Keratinocyte (primary cell): Measurements from ENCODE around the gene CTNNA2. TPM values are rescaled to one million over a fixed set of nuclear protein-coding genes. Genes with fewer than 3 reads are reported as not detected.
"Not testable (repeated sequence)": the region's sequence is repeated elsewhere in the genome, so short reads cannot be mapped to it uniquely, and the experiment has no call there.

Source experiments
- DNase-seq: peaks from one replicate; pipeline ENCODE4 v3.0.0-alpha.2; 2011; ENCODE audit warnings: low read depth, missing footprints, low spot score
- FAIRE-seq: peaks from 2 replicates; lab custom pipeline; 2011; peaks lifted over from hg19 to GRCh38; lab: Jason Lieb, UNC
- H2AFZ ChIP-seq: 2 replicates; pipeline ENCODE4 v1.6.0; 2012; ENCODE audit warnings: low read length, control low read depth, inconsistent platforms; ENCODE audit not compliant: control insufficient read depth
- H3K27ac ChIP-seq: 2 replicates; pipeline ENCODE4 v1.5.1; 2011; ENCODE audit warnings: low read length; ENCODE audit not compliant: control insufficient read depth, insufficient read depth
- H3K27me3 ChIP-seq: 3 replicates; pipeline ENCODE4 v1.6.0; 2011; ENCODE audit warnings: low read length; ENCODE audit not compliant: control insufficient read depth, insufficient read depth; ENCODE audit errors: extremely low read depth
- H3K36me3 ChIP-seq, 2 experiments: 2 replicates in 1 of 2; 3 replicates in 1 of 2; pipeline ENCODE4 v1.5.1; 2011; ENCODE audit warnings: low read length in 2 of 2, mild to moderate bottlenecking in 1 of 2; ENCODE audit not compliant: control insufficient read depth in 2 of 2, insufficient read depth in 2 of 2; ENCODE audit errors: extremely low read depth in 1 of 2
- H3K4me1 ChIP-seq: 3 replicates; pipeline ENCODE4 v1.5.1; 2011; ENCODE audit warnings: low read length; ENCODE audit not compliant: control insufficient read depth, insufficient read depth; ENCODE audit errors: extremely low read depth
- H3K4me2 ChIP-seq: 3 replicates; pipeline ENCODE4 v1.6.0; 2011; ENCODE audit warnings: low read depth, low read length; ENCODE audit not compliant: control insufficient read depth, insufficient read depth; ENCODE audit errors: extremely low read depth
- H3K4me3 ChIP-seq, 3 experiments: fragments of 200-600 bp in 1 of 3; sonication (generic) in 1 of 3; 2 replicates in 2 of 3; 3 replicates in 1 of 3; pipeline ENCODE4 v1.5.1; 2011 to 2016; ENCODE audit warnings: low read length in 3 of 3, mild to moderate bottlenecking in 3 of 3, control low read depth in 2 of 3, inconsistent platforms in 1 of 3, low read depth in 1 of 3, mixed read lengths in 1 of 3, mixed run types in 1 of 3, moderate library complexity in 1 of 3; ENCODE audit not compliant: control insufficient read depth in 2 of 3, insufficient read depth in 2 of 3; ENCODE audit errors: extremely low read depth in 1 of 3
- H3K79me2 ChIP-seq: 2 replicates; pipeline ENCODE4 v1.6.0; 2012; ENCODE audit warnings: low read length; ENCODE audit not compliant: control insufficient read depth, insufficient read depth
- H3K9ac ChIP-seq: 3 replicates; pipeline ENCODE4 v1.6.0; 2011; ENCODE audit warnings: low read length; ENCODE audit not compliant: control insufficient read depth, insufficient read depth; ENCODE audit errors: extremely low read depth
- H3K9me1 ChIP-seq: 3 replicates; pipeline ENCODE4 v1.6.0; 2011; ENCODE audit warnings: low read length; ENCODE audit not compliant: control insufficient read depth, insufficient read depth; ENCODE audit errors: extremely low read depth
- H3K9me3 ChIP-seq: 2 replicates; pipeline ENCODE4 v1.5.1; 2012; ENCODE audit warnings: low read depth, low read length; ENCODE audit not compliant: control insufficient read depth
- H4K20me1 ChIP-seq: 3 replicates; pipeline ENCODE4 v1.6.0; 2011; ENCODE audit warnings: low read length; ENCODE audit not compliant: control insufficient read depth, insufficient read depth; ENCODE audit errors: extremely low read depth
- CTCF ChIP-seq, 3 experiments: IDR thresholded peaks in 1 of 3; conservative IDR thresholded peaks in 1 of 3; optimal IDR thresholded peaks in 1 of 3; 2 replicates in 2 of 3; 3 replicates in 1 of 3; pipeline versions ENCODE3 to v1.5.1; 2011; ENCODE audit warnings: low read length in 3 of 3, mild to moderate bottlenecking in 3 of 3, moderate library complexity in 2 of 3, control low read depth in 1 of 3, inconsistent platforms in 1 of 3; ENCODE audit not compliant: insufficient read depth in 2 of 3; ENCODE audit errors: extremely low read depth in 1 of 3
- EZH2 ChIP-seq: IDR thresholded peaks from one replicate; pipeline ENCODE4 v1.6.1; 2012; ENCODE audit warnings: inconsistent platforms, mild to moderate bottlenecking, low read length, moderate library complexity
- dilution Hi-C: fragments of 300-500 bp; cut with MboI; formaldehyde crosslinking; loops from one replicate; pipeline ENCODE4 v1.7.0; 2020; ENCODE audit warnings: low sequenced_read_pairs; ENCODE audit not compliant: extremely low pct_ligation_motif_present
- polyA plus RNA-seq, 5 experiments: library from polyadenylated mRNA; depleted of rRNA in 3 of 5; stranded (reverse) in 3 of 5; stranded (forward) in 1 of 5; unstranded in 1 of 5; fragments of >200 nt; gene quantifications; 1 replicate in 1 of 5; 2 replicates in 3 of 5; 3 replicates in 1 of 5; pipeline versions ENCODE4 v1.2.1 to v1.2.3, GENCODE V29; 2011 to 2012; ENCODE audit warnings: missing spikeins in 2 of 5, low read depth in 1 of 5, low replicate concordance in 1 of 5

Gene CTNNA2
- polyA plus RNA-seq, 1 donor (not counting 4 experiments of a cell fraction or from before 2014, with no cell fraction given) = not detected

DNA sequence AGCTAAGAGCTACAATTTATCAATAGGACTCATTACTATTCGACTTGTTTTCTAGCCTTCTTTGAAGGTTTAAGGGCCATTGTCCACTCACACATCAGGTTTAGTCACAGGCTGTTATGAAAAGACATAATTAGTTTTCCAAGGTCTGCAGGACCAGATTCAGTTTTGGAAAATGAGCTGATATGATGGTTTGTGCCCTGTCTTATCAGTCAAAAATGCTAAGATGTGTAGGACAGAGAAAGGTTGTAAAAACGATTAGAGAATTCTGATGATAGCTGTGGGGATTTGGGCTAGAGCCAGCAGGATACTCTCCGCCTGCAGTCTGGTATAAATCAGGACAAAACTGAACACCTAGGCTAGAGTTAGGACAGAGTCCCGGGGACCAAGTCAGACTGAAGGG lies 578.4 kb downstream of the CTNNA2 start:
- Histone ChIP-seq H3K27ac (no peak overlapping the region), H3K4me2 (no peak overlapping the region), H3K4me1 (no peaks in the 10 kb centered on the region), H3K9me3 (no peaks in the 10 kb centered on the region), H4K20me1 (no peaks in the 10 kb centered on the region), H3K4me3 (no peak overlapping the region), H3K9ac (no peak overlapping the region), H3K36me3 (no peaks in the 10 kb centered on the region), H3K9me1 (no peaks in the 10 kb centered on the region), H3K27me3 (no peaks in the 10 kb centered on the region), H3K79me2 (no peaks in the 10 kb centered on the region), H2AFZ (no peak overlapping the region)
- TF ChIP-seq EZH2 (no peak), CTCF (optimal IDR thresholded peaks at IDR 0.05 in 1 of 3, IDR thresholded peaks at IDR 0.05 in 1 of 3, conservative IDR thresholded peaks at IDR 0.05 in 1 of 3; ENCODE audit: extremely low read depth in 1 of 3, insufficient read depth in 2 of 3, low read length in 3 of 3) (no peak)
- DNase-seq (no peak), FAIRE-seq (no peak)
- dilution Hi-C loops = no loop called here

DNA sequence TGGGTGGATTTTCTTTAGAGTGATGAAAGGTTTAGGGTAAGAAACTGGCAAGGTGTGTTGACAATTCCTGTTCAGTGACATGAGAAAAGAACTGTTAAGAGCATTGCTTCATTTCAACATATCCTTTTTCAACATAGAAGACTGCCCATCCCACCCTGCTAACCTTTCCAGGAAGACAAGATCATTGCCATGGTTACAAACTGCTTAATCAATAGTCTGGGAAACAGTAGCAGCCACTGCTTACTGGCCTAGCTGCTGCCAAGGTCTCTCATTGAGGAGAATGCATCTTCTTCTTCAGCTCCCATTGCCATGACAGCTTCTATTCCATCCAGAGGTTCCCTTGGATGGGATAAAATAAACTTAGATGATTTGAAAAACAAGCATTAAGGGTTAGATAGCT lies 579.6 kb downstream of the CTNNA2 start:
- no peak overlapping the region for H3K4me2 ChIP-seq
- H4K20me1 ChIP-seq = no peaks in the 10 kb centered on the region
- no peak for FAIRE-seq
- H3K27me3 ChIP-seq = no peaks in the 10 kb centered on the region
- no peaks in the 10 kb centered on the region for H3K4me1 ChIP-seq
- no peaks in the 10 kb centered on the region for H3K9me3 ChIP-seq
- no peaks in the 10 kb centered on the region for H3K79me2 ChIP-seq
- no peak for DNase-seq
- dilution Hi-C loops = no loop called here
- no peak overlapping the region for H3K9ac ChIP-seq
- no peak for TF ChIP-seq CTCF (optimal IDR thresholded peaks at IDR 0.05 in 1 of 3, IDR thresholded peaks at IDR 0.05 in 1 of 3, conservative IDR thresholded peaks at IDR 0.05 in 1 of 3; ENCODE audit: extremely low read depth in 1 of 3, insufficient read depth in 2 of 3, low read length in 3 of 3)
- H3K27ac ChIP-seq = no peak overlapping the region
- H3K9me1 ChIP-seq = no peaks in the 10 kb centered on the region
- H3K36me3 ChIP-seq = no peaks in the 10 kb centered on the region
- no peak overlapping the region for H2AFZ ChIP-seq
- H3K4me3 ChIP-seq = no peak overlapping the region

- H4K20me1 ChIP-seq, DNase-seq, H3K4me1 ChIP-seq, FAIRE-seq, H3K27me3 ChIP-seq, H3K4me3 ChIP-seq, dilution Hi-C loops, H3K9me3 ChIP-seq, H3K4me2 ChIP-seq, H3K79me2 ChIP-seq, H3K36me3 ChIP-seq, H3K9me1 ChIP-seq, H3K9ac ChIP-seq, H3K27ac ChIP-seq, H2AFZ ChIP-seq: not testable (repeated sequence)
Measured at GRCh38 chr2:80098503-80098902, 585.7 kb downstream of the CTNNA2 start.
